HG03521 (cell line): ENCODE results near the gene SLC2A14.
"Not testable (repeated sequence)": the region's sequence is repeated elsewhere in the genome, so short reads cannot be mapped to it uniquely, and the experiment has no call there.

Experiments used
- ATAC-seq: cut with Tn5 transposase; IDR thresholded peaks from one replicate; pipeline ENCODE4 v1.9.1; 2021; ENCODE audit warnings: mild to moderate bottlenecking, moderate library complexity; ENCODE audit not compliant: unreplicated experiment

Gene SLC2A14

GRCh38 chr12:7870335-7870734 is 2.4 kb downstream of the SLC2A14 start:
- no peak for ATAC-seq

GRCh38 chr12:7869137-7869536 is 3.6 kb downstream of the SLC2A14 start:
- ATAC-seq = no peak

GRCh38 chr12:7868391-7868790 is 4.3 kb downstream of the SLC2A14 start:
- no peak for ATAC-seq

GRCh38 chr12:7864601-7865150 is 8.0 kb downstream of the SLC2A14 start:
- ATAC-seq = no peak

GRCh38 chr12:7862814-7863348 is 9.8 kb downstream of the SLC2A14 start:
- ATAC-seq = not testable (repeated sequence)

GRCh38 chr12:7862301-7862700 is 10.4 kb downstream of the SLC2A14 start:
- not testable (repeated sequence) for ATAC-seq

- no peak for ATAC-seq
Observed at GRCh38 chr12:7859552-7859951, 13.2 kb downstream of the SLC2A14 start.

- ATAC-seq = no peak
Observed at GRCh38 chr12:7857971-7858370, 14.7 kb downstream of the SLC2A14 start.

- ATAC-seq = no peak
Observed at GRCh38 chr12:7856516-7856915, 16.2 kb downstream of the SLC2A14 start.

- ATAC-seq = no peak
Observed at GRCh38 chr12:7853557-7853956, 19.2 kb downstream of the SLC2A14 start.

GRCh38 chr12:7851622-7852081 is 21.1 kb downstream of the SLC2A14 start:
- not testable (repeated sequence) for ATAC-seq

GRCh38 chr12:7850099-7850498 is 22.6 kb downstream of the SLC2A14 start:
- ATAC-seq = not testable (repeated sequence)

GRCh38 chr12:7848098-7848422 is 24.7 kb downstream of the SLC2A14 start:
- ATAC-seq = not testable (repeated sequence)

GRCh38 chr12:7847226-7848097 is 25.3 kb downstream of the SLC2A14 start:
- ATAC-seq = peak; percentile 56

GRCh38 chr12:7844116-7844515 is 28.6 kb downstream of the SLC2A14 start:
- no peak for ATAC-seq

- not testable (repeated sequence) for ATAC-seq
Observed at GRCh38 chr12:7843583-7843982, 29.1 kb downstream of the SLC2A14 start.

GRCh38 chr12:7843149-7843548 is 29.6 kb downstream of the SLC2A14 start:
- not testable (repeated sequence) for ATAC-seq

GRCh38 chr12:7842444-7842843 is 30.3 kb downstream of the SLC2A14 start:
- ATAC-seq = not testable (repeated sequence)

- not testable (repeated sequence) for ATAC-seq
Observed at GRCh38 chr12:7839848-7840247, 32.9 kb downstream of the SLC2A14 start.

- not testable (repeated sequence) for ATAC-seq
Observed at GRCh38 chr12:7839226-7839625, 33.5 kb downstream of the SLC2A14 start.

- ATAC-seq = no peak
Observed at GRCh38 chr12:7837366-7837765, 35.3 kb downstream of the SLC2A14 start.

GRCh38 chr12:7835766-7836165 is 36.9 kb downstream of the SLC2A14 start:
- ATAC-seq = no peak
